Stromal cell of bone marrow (primary cell): ENCODE results near the gene PIWIL1.

Experiments
- DNase-seq: peaks from one replicate; pipeline ENCODE4 v3.0.0-alpha.2; 2012; ENCODE audit warnings: low read depth

PIWIL1 gene

DNA sequence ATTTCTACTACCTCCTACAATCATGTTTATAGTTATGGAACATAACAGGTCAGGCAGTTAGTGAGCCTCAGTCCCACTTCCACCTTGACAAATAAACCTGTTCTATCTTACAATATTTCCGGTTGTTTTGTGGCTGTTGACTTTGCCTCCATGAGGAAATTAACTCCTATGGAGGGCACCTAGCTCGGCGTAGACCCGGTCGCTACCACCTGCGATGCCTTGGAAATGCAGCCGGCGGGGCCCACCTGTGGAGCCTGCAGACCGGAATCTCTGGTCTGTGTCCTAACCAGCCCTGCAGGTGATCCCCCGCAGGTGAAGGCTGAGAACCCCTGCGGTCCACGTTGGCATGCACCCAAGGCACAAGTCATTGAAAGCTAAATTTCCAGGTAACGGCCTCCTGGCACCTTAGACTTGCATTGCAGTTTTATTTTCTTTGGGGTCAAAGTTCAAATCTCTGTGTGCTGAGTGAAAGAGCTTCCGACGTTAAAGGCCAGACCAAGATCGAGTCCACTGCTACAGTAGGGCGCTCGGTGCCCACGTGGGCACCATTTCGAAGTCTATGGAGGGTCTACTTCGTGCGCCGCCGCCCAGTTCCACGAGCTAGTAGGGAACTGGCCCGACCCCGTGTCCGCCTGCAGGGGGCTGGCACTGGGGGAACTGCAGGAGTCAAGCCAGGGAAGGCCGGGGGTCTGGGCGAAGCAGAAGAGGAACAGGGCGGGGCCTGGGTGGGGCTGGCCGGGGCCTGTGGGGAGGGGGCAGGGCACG is 782 bp upstream of the PIWIL1 start:
- DNase-seq: no peak

DNA sequence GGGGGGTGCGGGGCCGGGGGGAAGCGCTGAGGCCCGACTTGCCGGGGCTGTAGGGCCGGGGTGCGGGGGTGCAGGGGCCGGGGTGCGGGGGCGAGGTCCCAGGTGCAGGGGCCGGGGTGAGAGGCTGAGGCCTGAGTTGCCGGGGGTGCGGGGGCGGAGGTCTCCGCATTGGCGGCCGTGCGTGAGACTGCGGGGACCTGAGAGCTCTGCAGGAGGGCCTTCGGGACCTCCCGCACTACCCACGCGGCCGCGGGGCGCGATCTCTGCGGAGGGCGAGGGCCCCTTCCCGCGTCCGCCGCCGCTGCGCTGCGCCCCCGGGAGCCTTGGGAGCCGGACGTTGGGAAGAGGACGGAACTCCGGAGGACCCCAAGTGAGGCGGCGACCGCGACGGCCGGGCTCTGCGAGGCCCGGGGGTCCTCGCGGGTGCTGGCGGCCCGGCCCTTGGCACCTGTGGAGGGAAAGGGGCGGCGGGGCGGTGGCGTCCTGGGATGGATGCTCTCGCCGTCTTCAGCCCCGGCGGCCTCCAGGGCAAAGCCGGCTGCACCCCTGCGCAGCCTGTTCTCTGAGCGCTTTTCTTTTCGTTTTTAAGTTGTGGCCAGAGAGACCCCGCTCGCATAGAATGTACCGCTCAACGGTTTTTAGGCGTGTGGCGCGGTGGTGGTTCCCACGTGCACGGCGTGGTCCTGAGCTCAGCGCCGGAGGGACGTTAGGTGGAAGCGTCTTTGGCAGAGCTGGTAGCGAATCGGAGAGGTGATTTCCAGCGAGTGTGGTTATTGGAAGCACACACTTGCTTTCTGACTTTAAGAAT is 1.3 kb downstream of the PIWIL1 start:
- DNase-seq: no peak

DNA sequence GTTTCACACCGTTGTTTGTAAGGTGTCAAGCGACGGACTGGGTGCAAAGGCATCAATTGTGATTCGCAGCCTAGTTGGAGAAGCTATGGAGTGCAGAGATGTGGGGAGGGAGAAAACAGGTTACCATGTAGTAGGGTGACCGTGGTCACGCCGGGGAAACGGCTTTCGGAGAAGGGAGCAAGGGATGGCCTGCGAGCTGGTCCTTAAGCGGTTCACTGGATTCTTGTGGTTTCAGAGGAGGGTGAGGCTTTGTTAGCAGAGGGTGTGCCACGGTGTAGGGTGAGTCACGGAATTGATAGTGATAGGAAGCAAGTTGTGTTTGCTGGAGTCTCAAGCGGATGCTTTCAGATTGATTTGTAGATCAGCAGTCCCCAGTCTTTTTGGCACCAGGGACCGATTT is 2.3 kb downstream of the PIWIL1 start:
- DNase-seq: no peak

DNA sequence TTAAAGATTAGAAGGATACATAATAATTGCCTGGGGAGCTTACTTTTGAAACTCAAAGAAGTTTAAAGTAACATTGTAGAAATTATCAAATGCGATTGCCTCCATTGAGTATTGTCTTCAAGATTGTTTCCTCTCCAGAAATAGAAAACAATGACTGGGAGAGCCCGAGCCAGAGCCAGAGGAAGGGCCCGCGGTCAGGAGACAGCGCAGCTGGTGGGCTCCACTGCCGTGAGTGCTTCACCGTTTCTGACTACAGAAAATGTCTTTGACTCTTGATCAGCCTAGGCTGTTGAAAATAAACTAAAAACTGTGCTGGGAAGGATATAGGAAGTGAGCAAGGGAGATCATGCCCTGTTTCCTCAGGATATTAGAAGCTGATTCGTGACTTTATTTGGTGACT is 4.8 kb downstream of the PIWIL1 start:
- no peak for DNase-seq

DNA sequence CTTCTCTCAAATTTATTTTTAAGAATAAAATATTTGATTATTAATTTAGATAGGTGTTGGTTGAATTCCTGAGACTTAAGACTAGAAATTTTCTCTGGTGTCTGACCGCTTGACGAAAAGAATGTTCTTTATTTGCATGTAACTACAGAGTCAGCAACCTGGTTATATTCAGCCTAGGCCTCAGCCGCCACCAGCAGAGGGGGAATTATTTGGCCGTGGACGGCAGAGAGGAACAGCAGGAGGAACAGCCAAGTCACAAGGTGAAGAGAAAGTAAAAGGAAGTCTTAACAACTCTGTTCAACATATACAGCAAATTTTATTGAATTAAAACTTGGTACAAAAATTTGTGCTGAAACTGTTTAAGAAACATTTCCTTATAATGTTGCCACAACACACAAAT is 5.2 kb downstream of the PIWIL1 start:
- DNase-seq: no peak

DNA sequence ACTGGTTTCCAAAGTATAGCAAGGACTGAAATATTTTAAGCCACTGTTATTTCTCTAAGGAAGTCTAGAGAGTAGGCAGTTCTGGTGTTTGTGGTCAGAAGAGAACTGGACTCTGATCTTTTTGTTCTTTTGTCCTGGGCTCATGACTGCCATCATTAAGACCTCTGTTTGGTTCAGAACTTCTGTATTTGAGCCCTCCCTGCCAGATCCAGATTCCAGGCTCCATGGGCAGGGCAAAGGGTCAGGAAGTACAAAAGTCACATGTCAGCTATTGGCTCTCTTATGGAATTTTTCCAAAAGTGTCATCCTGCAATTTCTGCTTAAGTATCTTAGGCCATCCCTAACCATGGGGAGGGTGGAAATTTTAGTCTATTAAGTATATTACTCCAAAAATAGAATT is 6.8 kb downstream of the PIWIL1 start:
- DNase-seq: no peak

DNA sequence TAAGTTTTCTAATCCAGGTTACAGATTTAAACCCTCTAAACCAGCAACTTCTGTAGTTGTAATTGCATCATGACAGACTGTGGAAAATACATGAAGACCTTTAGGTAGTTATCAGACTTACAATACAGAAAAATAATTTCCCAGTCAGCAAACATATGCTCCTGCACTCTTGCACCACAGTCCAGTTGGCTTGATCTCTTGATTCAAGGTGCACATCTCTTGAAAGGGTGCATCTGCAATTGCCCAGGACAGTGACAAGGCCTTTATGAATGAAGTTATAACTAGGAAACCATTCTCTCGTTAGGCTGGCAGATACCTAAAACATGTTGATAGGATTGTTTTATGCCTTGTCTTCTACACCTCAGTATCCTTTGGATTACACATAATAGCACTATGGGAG is 7.6 kb downstream of the PIWIL1 start:
- no peak for DNase-seq

DNA sequence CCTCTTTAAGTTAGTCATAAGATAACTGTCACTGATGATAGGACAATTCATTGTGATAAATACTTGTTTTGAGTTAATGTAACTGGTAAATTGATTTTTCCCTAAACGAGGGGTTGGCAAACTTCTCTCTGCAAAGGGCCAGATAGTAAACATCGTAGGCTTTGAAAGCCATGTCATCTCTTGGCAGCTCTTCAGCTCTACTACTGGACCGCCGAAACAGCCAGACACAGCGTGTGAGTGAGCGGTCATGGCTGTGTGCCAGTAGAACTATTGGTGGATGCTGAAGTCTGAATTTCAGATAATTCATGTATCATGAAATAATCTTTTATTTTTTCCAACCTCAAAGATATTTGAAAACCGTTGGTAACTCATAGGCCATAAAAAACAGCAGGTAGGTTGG is 9.9 kb downstream of the PIWIL1 start:
- DNase-seq: no peak

DNA sequence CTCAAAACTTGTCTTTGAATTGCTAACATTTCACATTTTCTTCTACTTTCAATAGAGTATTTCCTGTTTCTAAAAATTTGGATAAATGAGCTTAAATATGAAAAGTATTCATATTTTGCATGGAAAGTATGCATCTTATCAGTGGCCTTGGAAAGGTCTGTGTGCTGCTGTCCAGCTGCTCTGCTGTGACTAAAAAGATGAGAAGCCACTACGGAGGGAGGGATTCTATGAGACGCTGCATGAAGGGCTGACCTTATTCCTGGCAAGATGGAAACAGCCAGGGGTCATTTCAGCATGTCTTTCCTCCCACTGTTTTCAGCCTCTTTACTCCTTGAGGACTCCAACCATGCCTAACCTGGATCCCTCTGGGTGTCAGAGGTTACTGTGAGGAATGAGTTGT is 13.0 kb downstream of the PIWIL1 start:
- no peak for DNase-seq

DNA sequence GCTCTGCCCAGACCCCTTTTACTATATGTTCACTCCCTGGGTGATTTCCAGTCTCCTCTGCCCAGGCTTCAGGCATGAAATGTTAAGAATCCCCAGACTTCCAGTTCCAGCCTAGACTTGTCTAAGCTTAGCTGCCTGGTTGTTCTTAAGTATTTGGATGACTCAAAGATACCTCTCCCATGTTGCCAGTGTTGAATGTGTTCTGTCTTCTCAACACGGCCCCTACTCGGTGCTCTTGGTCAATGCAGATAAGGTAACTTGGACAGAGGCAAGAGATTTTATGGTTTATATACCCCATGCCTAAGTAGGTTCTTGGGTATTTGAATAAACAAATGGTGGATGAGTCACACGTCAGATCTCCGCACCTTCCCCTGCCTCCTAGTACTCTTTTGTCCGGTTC is 13.6 kb downstream of the PIWIL1 start:
- DNase-seq: no peak

DNA sequence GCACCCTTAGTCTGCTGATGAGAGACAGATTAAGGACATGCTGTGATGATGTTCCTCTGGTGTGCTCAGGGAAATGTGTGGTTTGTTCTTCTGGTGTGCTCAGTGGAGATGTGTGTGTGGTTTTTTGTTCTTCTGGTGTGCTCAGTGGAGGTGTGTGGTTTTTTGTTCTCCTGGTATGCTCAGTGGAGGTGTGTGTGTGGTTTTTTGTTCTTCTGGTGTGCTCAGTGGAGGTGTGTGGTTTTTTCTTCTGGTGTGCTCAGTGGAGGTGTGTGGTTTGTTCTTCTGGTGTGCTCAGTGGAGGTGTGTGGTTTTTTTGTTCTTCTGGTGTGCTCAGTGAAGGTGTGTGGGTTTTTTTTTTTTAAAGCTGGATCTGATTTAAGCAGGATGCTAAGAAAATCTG is 15.4 kb downstream of the PIWIL1 start:
- no peak for DNase-seq

DNA sequence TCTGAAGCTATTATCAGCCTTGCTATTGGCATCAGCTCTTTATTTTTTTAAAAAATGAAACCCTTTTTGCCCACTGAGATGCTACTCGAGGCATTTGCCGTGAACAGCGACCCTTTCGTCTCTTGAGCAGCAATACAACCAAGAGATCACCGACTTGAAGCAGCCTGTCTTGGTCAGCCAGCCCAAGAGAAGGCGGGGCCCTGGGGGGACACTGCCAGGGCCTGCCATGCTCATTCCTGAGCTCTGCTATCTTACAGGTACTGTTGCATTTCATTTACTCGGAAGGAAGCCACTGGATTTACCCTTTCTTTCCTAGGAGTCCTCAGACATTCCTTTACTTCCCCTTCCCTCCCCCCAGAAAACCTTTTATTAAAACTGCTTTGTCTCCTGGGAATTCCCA is 16.7 kb downstream of the PIWIL1 start:
- DNase-seq: no peak

DNA sequence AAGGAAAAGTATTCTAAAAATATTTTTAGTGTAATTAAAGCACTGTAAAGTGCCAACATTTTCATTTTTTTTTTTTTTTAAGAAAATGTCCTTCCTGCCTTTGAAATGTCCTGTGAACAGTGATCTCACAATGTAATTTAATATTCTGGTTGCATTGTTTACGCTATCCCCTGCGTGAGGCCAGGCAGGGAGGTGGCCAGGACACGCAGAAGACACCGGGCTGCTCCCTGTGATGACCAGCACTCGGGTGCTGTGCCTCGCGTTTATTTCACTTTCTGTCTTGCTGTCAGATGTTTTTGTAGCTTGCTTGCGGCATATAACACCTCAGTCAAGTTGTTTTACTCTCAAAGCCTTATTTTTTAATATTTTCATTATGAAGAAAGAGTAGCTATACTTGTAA is 18.5 kb downstream of the PIWIL1 start:
- no peak for DNase-seq

DNA sequence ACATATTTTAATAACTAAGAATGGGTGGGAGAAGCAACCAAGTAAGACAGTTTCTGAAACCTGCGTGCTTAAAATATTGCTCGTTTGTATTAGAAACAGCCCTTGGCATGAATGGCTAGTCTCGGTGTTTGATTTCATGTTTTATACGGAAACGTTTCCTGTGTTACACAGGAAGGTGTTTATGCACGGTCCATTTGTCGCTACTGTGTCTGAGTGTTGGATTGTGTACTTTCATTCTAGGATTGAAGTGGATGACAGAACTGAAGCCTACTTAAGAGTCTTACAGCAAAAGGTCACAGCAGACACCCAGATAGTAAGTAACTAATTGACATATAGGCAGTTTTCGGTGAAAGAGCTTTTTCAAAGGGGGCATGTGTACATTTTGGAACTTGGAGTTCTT is 19.6 kb downstream of the PIWIL1 start:
- no peak for DNase-seq

DNA sequence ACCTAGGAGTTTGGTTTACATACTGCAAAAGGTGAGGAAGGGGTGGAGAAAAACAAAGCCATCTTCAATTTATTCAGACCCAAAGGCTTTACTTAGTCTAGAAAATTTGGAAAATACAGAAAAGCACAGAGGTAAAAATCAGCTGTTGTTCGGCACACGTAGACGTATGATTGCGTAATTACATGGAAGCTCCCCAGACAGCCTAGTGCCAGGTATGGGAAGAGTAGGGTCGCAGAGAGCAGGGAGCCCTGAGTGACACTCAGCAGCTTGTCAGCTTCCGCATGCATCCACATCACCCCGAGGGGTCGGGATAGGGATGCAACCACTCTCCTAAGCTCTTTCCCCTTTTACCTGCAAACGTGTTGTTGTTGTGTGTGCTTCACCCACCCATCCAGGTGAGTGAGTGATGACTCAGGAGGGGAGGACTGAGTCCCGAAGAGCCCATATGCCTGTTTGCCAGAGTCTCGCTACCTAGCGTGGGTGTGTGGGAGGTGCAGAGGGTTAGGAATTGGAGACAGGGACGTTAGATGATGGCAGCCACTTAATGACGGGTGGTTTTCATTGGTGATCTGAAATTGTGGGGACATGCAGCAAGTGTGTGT is 20.1 kb downstream of the PIWIL1 start:
- no peak for DNase-seq

DNA sequence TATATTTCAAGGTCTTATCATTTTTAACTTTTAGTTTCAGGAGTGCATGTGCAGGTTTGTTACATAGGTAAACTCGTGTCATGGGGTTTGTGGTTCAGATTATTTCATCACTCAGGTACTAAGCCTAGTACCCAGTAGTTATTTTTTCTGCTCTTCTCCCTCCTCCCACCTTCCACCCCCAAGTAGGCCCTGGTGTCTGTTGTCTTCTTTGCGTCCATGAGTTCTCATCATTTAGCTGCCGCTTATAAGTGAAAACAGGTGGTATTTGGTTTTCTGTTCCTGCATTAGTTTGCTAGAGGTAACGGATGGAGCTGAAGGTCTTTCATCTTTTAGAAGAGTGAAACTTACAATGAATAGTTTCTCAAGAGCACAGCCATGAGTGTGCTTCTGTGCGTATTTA is 24.4 kb downstream of the PIWIL1 start:
- no peak for DNase-seq

DNA sequence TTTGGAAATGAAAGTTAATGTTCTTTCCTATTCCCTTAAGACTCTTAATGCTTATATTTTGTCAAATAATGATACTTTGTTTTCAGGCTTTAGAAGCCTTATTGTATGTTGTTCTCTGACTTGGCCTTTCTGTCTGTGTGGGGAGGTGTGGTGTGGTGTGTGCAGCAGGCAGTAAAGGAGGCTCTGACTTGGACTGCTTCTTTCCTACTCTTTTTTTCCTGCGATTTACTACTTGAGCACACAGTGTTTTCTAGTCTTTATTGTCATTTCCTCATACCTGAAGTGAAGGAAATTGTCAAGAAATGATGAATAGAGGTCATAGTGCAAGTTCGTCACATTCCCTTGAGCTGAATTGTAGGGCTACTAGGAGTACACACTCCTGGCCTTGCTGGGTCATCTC is 26.9 kb downstream of the PIWIL1 start:
- DNase-seq: no peak

DNA sequence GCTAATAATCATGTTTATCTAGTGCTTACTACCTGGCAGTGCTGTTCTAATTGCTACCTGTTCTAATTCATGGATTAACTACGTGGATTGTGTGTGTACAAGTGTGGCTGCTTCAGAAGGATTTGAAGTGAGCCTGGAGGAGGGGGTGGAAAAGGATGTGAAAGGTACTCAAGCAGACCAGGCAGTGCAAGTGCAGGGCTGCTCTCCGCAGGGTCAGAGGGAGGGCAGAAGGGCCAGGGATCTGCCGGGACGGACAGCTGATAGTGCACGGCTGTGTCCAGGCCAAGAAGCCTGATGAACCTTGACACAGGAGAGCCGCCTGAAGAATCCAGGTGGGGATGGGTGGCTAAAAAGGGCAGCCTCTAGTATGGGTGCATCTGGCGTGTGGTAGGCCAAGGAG is 28.5 kb downstream of the PIWIL1 start:
- DNase-seq: no peak

DNA sequence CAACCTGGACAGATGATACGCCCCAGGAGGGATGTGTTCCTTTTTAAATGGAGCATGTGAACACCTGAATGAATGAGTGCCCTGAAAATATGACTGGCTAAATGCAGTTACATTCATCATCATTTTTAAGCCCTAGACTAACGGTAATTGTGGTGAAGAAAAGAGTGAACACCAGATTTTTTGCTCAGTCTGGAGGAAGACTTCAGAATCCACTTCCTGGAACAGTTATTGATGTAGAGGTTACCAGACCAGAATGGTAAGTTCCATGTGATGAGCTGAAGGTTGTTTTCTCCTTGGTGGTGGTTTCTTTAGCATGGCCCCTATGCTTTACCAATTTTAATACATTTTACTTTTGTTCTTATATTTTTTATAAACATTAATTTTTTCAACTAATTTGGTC is 29.3 kb downstream of the PIWIL1 start:
- DNase-seq: no peak

DNA sequence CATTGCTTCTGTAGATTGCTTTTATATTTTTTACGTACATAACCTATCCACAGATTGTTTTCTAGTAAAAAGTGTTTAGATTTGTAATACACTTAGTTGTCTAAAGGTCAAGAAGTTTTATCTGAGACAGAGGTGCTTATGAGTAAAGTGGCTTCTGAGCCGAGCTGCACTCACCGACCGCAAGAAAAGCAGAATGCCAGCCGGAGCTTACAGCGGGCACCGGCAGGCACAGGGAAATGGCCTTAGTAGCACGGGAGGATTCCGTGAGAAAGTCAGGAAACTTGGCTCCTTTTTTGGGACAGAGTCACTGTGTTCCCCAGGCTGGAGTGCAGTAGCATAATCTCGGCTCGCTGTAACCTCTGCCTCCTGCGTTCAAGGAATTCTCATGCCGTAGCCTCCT is 29.8 kb downstream of the PIWIL1 start:
- no peak for DNase-seq

DNA sequence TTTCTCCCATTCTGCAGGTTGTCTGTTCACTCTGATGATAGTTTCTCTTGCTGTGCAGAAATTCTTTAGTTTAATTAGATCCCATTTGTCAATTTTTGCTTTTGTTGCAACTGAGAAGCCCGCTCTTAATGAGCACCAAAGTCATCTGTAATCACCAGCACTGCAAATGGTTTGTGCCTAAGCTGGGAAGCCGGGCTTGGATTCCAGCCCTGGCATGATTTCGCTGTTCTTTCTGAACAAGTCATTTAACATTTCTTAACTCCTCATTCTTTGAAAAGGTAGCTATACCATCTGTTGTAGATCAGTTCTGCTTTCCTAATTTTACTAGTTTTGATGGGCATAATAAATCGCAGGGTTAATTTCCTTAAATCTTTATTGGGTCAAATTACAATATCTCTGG is 32.1 kb downstream of the PIWIL1 start:
- DNase-seq: no peak

DNA sequence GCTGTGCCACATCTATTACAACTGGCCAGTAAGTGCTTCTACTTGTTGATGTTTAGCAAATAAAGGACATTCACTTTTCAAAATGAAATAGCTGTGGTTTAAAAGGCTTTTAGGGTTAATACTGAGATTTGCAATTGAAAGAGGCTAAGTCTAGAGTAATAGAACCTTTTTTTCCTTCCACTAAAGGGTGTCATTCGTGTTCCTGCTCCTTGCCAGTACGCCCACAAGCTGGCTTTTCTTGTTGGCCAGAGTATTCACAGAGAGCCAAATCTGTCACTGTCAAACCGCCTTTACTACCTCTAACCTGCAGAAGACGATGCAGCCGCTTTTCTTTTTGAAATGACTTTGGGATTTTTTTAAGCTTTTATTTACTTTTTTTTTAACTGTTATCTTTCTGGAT is 33.6 kb downstream of the PIWIL1 start:
- DNase-seq: no peak

DNA sequence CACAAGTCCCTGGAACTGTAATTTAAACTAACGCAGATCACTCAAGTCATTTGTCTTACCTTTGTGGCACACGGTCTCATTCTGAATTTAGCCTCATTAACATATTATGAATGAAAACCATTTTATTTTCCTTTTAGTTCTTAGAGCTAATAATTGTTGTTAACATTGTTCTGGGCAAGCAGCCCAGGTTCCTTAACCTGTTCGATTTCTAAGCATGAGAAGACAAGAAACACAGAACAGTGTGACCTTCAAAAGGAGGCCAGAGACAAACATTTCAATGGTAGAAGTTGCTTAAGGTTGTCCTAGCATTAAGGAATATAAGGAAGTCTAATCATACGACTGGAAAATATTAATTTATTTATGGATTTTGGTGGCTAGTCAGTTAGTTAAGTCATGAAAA is 35.2 kb downstream of the PIWIL1 start:
- DNase-seq: no peak
